Measurements from ENCODE around the gene C17orf50.
A peak's percentile ranks its signal among the peaks of the same experiment; 100 is the strongest.

Gene C17orf50

DNA sequence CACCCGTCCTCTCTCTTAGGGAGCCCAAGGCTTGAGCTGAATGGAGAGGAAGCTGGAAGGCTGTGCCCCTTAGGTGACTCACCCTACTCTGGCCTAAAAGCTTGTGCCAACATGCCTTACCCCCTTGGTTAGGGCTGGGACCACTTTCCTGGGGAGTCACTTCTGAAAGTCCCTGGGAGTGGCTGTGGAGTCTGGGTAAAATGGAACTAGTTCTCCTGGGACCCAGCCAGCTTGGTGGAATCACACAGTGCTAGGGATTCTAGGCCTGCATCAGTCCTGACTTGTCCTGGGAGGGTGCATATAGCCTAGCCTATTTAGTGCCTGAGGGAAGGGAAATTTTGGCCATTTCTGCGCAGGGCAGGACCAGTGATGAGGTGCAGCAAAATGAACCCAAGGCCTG lies 24.2 kb downstream of the C17orf50 start:
- no peaks in the 10 kb centered on the region for H3K36me3 ChIP-seq (ENCODE audit: control insufficient read depth, insufficient read depth, low read length)
- H3K27ac ChIP-seq (ENCODE audit: low read depth, low read length) = no peak overlapping the region
- H3K9ac ChIP-seq (ENCODE audit: low read length) = no peak overlapping the region
- H3K4me1 ChIP-seq (ENCODE audit: control insufficient read depth, insufficient read depth, low read length) = peaks cover 35% of the 10 kb centered on the region
- H3K4me3 ChIP-seq (ENCODE audit: low read length) = no peak overlapping the region
- no peaks in the 10 kb centered on the region for H3K27me3 ChIP-seq (ENCODE audit: control insufficient read depth, insufficient read depth, low read length)

DNA sequence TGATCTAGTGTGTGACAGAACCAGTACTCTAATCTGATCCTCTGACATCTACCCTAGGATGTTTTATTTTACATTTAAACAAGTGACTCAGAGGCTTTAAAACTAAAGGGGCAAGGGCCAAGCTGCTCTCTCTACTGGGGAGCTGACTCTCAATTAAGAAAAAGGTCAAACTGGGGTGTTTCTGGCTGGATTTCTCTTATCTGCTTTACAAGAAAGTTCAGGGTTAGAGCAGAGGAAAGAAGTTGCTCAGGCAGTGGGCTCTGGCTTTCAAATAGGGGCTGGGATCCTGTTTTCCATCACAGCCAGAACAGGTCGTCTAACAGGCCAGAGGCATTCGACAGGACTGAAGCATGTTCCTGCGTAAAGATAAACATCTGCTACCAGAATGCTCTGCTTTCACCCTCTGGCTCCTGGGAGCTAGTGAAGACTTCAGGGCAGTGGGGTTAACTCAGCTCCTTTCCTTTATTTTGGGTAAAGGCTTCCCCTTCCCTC lies 26.3 kb downstream of the C17orf50 start:
- no peak overlapping the region for H3K9ac ChIP-seq (ENCODE audit: low read length)

DNA sequence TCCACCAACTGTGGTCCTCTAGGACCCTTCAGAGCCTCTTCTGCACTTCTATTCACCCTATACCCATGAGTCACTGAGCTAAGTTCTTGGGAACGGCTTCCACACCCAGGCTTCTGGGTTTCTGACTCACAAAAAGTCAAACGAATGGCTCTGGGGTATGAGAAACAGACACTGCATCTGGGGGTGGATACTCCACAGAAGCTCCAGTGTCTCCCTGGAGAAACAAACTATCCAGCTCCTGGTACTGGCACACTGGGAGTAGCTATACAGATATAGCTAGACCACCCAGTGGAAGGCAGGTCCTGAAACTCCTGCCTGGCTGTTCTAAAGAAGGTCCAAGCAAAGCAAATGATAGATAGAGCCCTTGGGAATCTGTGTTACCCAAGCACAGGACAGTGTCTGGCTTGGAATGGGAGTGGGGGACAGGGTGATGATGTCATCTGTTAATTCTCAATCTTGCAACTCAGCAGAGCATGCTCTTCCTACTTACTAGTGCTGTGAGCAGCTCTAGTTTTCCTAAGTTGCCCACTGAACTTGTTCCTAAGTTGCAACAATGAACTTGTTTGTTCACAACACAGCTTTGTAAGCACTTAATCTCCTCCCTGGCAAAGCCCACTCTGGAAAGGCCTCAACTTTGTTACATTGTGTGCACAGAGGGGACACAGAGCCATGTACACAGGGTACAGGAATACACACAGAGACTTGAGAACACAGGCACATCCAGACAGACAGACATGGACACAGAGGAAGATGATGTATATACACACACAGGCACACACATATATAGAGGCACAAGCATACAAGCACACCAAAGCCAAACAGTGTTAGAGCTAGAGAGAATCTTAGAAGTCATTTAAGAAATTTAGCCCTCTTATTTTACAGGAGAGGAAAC lies 28.0 kb downstream of the C17orf50 start:
- H3K4me3 ChIP-seq (ENCODE audit: low read length) = no peak overlapping the region
- H3K9ac ChIP-seq (ENCODE audit: low read length) = no peak overlapping the region
- peak overlapping the region; percentile 63 for H3K27ac ChIP-seq (ENCODE audit: low read depth, low read length)
- H3K27me3 ChIP-seq (ENCODE audit: control insufficient read depth, insufficient read depth, low read length) = no peaks in the 10 kb centered on the region
- no peaks in the 10 kb centered on the region for H3K36me3 ChIP-seq (ENCODE audit: control insufficient read depth, insufficient read depth, low read length)
- H3K4me1 ChIP-seq (ENCODE audit: control insufficient read depth, insufficient read depth, low read length) = peaks cover 39% of the 10 kb centered on the region

More for the DNA sequence above, 26.3 kb downstream of the C17orf50 start:
- H3K27ac ChIP-seq (ENCODE audit: low read depth, low read length) = peak overlapping the region; percentile 41
- no peaks in the 10 kb centered on the region for H3K27me3 ChIP-seq (ENCODE audit: control insufficient read depth, insufficient read depth, low read length)
- no peaks in the 10 kb centered on the region for H3K36me3 ChIP-seq (ENCODE audit: control insufficient read depth, insufficient read depth, low read length)
- no peak overlapping the region for H3K4me3 ChIP-seq (ENCODE audit: low read length)
- peaks cover 36% of the 10 kb centered on the region for H3K4me1 ChIP-seq (ENCODE audit: control insufficient read depth, insufficient read depth, low read length)

DNA sequence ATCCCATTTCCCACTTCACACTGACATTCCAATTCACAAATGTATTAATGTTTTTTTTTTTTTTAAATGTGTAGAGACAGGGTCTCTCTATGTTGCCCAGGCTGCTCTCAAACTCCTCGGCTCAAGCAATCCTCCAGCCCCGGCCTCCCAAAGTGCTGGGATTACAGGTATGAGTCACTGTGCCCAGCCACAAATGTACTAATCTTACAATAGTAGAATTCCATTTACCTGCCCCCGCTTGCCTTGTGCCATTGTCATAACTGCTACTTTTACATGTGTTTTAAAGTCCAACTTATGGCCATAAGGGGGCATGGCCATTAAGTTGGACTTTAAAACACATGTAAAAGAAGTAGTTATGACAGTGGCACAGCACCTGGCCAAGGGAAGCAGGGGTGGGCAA lies 30.2 kb downstream of the C17orf50 start:
- Histone ChIP-seq H3K4me3 (ENCODE audit: low read length) (no peak overlapping the region), H3K27ac (ENCODE audit: low read depth, low read length) (no peak overlapping the region), H3K9ac (ENCODE audit: low read length) (no peak overlapping the region), H3K27me3 (ENCODE audit: control insufficient read depth, insufficient read depth, low read length) (no peaks in the 10 kb centered on the region), H3K4me1 (ENCODE audit: control insufficient read depth, insufficient read depth, low read length) (peaks cover 37% of the 10 kb centered on the region), H3K36me3 (ENCODE audit: control insufficient read depth, insufficient read depth, low read length) (no peaks in the 10 kb centered on the region)

DNA sequence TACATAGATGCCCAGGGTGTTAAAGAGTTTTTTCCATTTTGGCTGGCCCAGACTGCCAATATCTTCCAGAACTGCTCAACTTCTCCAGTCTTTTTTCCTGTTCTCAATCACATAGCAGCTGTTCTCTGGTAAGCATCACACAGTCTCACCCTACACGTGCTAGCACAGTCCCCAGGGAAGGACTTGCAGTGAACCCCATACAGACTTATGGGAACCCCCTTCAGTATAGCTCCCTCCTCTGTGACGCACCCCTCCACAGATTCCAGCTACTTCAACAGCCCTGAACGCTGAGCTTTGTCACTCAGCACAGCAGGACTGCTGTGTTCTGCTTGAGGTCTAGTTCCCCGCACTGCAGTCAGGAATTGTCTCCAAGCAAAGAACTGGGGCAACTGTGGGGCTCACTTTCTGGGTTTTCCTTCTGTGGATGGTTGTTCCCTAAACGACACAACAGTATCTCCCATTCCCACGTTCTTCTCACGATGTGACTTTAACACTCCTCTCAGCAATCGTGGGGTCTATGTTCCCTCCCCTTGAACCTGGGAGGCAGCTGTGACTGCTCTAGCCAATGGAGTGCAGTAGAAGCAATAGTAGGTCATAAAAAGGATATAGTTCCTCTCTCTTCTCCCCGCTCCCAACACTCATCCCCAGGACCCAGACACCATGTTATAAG lies 31.1 kb downstream of the C17orf50 start:
- peaks cover 34% of the 10 kb centered on the region for H3K4me1 ChIP-seq (ENCODE audit: control insufficient read depth, insufficient read depth, low read length)
- H3K27me3 ChIP-seq (ENCODE audit: control insufficient read depth, insufficient read depth, low read length) = no peaks in the 10 kb centered on the region
- no peaks in the 10 kb centered on the region for H3K36me3 ChIP-seq (ENCODE audit: control insufficient read depth, insufficient read depth, low read length)
- no peak overlapping the region for H3K27ac ChIP-seq (ENCODE audit: low read depth, low read length)
- H3K4me3 ChIP-seq (ENCODE audit: low read length) = no peak overlapping the region
- no peak overlapping the region for H3K9ac ChIP-seq (ENCODE audit: low read length)

DNA sequence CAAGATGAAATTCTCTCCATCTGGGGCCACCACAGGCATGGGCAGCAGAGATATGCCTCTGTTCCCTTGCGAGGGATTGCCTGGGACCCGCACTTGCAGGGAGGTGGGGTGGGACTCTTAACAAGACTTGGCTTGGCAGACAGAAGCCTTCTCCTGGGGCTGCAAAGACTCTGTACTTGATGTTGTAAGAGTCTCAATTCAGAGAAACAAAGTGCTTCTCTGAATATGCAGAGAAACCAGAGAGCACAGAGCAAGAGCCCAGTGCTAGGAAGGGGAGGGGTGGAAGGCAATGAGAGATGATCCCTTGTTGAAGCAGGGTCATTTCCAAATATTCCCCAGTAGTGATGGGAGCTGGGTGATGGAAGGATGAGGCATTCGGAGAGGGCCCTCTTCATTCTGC lies 32.6 kb downstream of the C17orf50 start:
- Histone ChIP-seq H3K9ac (ENCODE audit: low read length) (no peak overlapping the region), H3K36me3 (ENCODE audit: control insufficient read depth, insufficient read depth, low read length) (no peaks in the 10 kb centered on the region), H3K27me3 (ENCODE audit: control insufficient read depth, insufficient read depth, low read length) (no peaks in the 10 kb centered on the region), H3K27ac (ENCODE audit: low read depth, low read length) (no peak overlapping the region), H3K4me1 (ENCODE audit: control insufficient read depth, insufficient read depth, low read length) (peaks cover 21% of the 10 kb centered on the region), H3K4me3 (ENCODE audit: low read length) (peak overlapping the region; percentile 17)

DNA sequence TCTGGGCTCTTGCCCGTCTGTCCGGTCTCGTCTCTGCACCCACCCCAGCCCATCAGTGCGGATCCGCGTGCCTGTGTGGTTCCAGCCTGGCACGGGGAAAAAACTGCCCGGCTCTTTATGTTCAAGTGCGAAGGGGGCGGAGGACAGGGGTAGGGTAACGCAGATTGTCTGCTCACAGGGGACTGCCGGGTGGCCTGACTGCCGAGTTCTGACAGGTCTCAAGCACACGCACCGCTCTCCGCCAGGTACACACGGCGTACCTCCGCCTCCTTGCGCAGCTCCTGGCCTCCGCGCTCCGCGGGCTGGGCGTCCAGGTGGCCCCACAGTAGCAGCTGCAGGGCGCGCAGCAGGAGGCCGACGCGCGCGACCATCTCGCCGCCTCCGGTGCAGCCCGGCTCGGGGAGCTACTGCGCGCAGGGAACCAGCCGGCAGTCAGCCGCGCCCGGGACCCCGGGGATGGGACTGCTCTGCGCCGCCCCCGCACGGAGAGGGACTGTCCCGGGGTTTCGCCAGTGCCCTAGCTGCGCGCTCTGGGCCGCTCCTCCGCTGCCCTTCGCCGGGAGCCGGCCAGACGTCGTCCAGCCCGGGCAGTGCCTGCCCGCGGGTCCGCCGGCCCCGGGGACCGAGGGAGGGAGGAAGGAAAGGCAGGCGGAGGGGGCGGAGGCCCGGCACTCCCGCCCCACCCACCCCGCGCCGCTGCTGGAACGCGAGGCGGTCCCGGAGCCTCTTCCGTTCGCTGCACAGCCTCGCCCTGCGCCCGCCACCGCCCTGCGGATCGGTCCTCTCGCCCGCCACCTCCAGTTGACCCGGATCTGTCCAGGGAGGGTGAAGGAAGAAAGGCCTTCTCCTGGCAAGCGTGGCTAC lies 34.6 kb downstream of the C17orf50 start, which contains the start of gene MMP28:
Gene MMP28 (minus strand): TSS at position 635 of the 864 bp plus-strand sequence. CDS start 264 bp downstream, at position 371.
- Histone ChIP-seq H3K27me3 (ENCODE audit: control insufficient read depth, insufficient read depth, low read length) (no peaks in the 10 kb centered on the region), H3K9ac (ENCODE audit: low read length) (peak within 1 kb of the TSS; percentile 29), H3K4me3 (ENCODE audit: low read length) (peak within 1 kb of the TSS; percentile 82), H3K36me3 (ENCODE audit: control insufficient read depth, insufficient read depth, low read length) (no peaks in the 10 kb centered on the region), H3K27ac (ENCODE audit: low read depth, low read length) (peak within 1 kb of the TSS; percentile 19), H3K4me1 (ENCODE audit: control insufficient read depth, insufficient read depth, low read length) (peaks cover 20% of the 10 kb centered on the region)

DNA sequence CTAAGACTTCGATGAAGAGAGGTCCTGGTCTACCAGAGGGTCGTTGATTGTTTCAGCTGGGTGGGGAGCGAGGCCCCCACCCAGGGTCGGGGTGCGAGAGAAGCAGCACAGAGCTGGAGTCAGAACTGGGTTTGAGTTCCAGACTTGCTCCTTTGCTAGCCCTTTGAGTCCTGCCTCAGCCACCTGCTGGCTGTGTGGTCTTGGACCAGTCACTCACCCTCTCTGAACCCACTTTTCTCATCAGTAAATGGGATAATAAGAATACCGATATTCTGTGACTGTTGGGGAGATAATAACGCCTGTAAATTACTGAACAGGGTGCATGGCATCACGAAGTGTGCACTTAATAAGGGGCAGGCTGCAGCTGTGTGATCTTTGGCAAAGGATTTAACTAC lies 35.2 kb downstream of the C17orf50 start:
- Histone ChIP-seq H3K4me3 (ENCODE audit: low read length) (peak overlapping the region; percentile 59), H3K4me1 (ENCODE audit: control insufficient read depth, insufficient read depth, low read length) (peaks cover 24% of the 10 kb centered on the region), H3K27me3 (ENCODE audit: control insufficient read depth, insufficient read depth, low read length) (no peaks in the 10 kb centered on the region), H3K36me3 (ENCODE audit: control insufficient read depth, insufficient read depth, low read length) (no peaks in the 10 kb centered on the region), H3K27ac (ENCODE audit: low read depth, low read length) (no peak overlapping the region), H3K9ac (ENCODE audit: low read length) (no peak overlapping the region)

DNA sequence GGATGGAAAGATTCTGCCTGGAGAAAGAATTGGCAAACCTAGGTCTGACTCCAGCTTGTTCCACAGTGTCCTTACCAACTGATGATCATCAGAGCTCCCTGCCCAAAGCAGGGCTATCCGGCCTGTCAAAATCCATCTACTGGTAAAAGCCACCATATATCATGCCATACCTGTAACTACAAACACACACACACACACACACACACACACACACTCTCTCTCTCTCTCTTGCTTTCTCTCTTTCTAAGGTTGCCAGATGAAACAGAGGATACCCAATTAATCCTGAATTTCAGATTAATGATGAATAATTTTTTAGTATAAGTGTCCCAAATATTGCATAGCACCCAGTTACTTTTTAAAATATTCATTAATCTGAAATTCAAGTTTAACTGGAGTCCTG lies 36.3 kb downstream of the C17orf50 start:
- Histone ChIP-seq H3K36me3 (ENCODE audit: control insufficient read depth, insufficient read depth, low read length) (no peaks in the 10 kb centered on the region), H3K27ac (ENCODE audit: low read depth, low read length) (no peak overlapping the region), H3K27me3 (ENCODE audit: control insufficient read depth, insufficient read depth, low read length) (no peaks in the 10 kb centered on the region), H3K9ac (ENCODE audit: low read length) (no peak overlapping the region), H3K4me3 (ENCODE audit: low read length) (no peak overlapping the region), H3K4me1 (ENCODE audit: control insufficient read depth, insufficient read depth, low read length) (peaks cover 30% of the 10 kb centered on the region)

DNA sequence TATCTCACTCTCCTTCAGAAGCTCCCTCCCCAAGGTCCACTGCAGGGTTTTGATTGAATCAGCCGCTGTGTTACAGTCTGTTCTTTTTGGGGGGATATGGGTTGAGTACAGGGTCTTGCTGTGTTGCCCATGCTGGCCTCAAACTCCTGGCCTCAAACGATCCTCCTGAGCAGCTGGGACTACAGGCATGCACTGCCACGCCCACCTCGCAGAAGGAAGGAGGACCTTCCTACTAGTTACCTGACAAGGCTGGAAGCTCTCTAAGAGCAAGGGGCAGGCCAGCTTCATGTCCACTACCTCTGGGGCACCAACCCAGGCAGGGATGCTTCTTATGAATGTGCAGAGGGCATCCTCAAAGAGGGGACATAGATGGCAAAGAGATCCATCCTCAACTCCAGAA lies 36.7 kb downstream of the C17orf50 start:
- no peak overlapping the region for H3K27ac ChIP-seq (ENCODE audit: low read depth, low read length)
- no peak overlapping the region for H3K9ac ChIP-seq (ENCODE audit: low read length)
- H3K36me3 ChIP-seq (ENCODE audit: control insufficient read depth, insufficient read depth, low read length) = no peaks in the 10 kb centered on the region
- H3K4me1 ChIP-seq (ENCODE audit: control insufficient read depth, insufficient read depth, low read length) = peaks cover 28% of the 10 kb centered on the region
- no peaks in the 10 kb centered on the region for H3K27me3 ChIP-seq (ENCODE audit: control insufficient read depth, insufficient read depth, low read length)
- no peak overlapping the region for H3K4me3 ChIP-seq (ENCODE audit: low read length)

DNA sequence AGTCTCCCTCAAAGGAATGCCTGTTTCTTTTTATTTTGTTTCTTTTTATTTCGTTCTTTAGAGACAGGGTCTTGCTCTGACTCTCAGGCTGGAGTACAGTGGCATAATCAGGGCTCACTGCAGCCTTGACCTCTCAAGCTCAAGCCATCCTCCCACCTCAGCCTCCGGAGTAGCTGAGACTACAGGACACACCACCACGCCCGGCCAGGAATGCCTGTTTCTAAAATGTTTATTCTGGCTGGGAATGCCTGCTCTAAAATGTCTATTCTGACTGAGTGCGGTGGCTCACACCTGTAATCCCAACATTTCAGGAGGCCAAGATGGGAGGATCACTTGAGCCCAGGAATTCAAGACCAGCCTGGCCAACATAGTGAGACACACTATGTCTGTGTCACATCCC lies 37.2 kb downstream of the C17orf50 start:
- Histone ChIP-seq H3K36me3 (ENCODE audit: control insufficient read depth, insufficient read depth, low read length) (no peaks in the 10 kb centered on the region), H3K4me3 (ENCODE audit: low read length) (no peak overlapping the region), H3K9ac (ENCODE audit: low read length) (no peak overlapping the region), H3K4me1 (ENCODE audit: control insufficient read depth, insufficient read depth, low read length) (peaks cover 24% of the 10 kb centered on the region), H3K27ac (ENCODE audit: low read depth, low read length) (no peak overlapping the region), H3K27me3 (ENCODE audit: control insufficient read depth, insufficient read depth, low read length) (no peaks in the 10 kb centered on the region)

DNA sequence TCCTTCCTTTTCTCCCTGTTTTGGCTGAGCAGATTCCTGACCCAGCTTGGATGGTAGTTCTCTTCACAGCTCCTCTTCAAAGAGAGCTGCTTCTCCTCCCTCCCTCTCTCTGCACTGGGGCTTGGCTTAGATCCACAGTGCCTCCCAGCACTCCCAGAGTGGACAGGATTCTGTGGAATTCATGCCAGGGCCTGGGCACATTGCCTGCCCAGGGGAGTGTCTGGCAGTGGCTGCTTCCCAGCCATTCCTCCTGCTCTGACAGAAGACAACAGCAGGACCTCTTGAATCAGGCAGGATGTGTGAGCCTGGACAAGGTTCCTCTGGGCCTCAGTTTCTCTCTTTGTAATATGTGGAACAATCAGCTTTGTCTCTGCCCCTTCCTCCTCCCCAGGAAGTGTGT lies 39.3 kb downstream of the C17orf50 start:
- Histone ChIP-seq H3K4me3 (ENCODE audit: low read length) (no peak overlapping the region), H3K27me3 (ENCODE audit: control insufficient read depth, insufficient read depth, low read length) (no peaks in the 10 kb centered on the region), H3K27ac (ENCODE audit: low read depth, low read length) (no peak overlapping the region), H3K4me1 (ENCODE audit: control insufficient read depth, insufficient read depth, low read length) (peaks cover 24% of the 10 kb centered on the region), H3K9ac (ENCODE audit: low read length) (no peak overlapping the region), H3K36me3 (ENCODE audit: control insufficient read depth, insufficient read depth, low read length) (no peaks in the 10 kb centered on the region)

Data from rectal smooth muscle tissue (tissue), 1 donor.